ENCODE data around the gene SMARCA2.

- TF ChIP-seq REST (IDR thresholded peaks at IDR 0.05; ENCODE audit: low read depth) (no peak), YY1 (IDR thresholded peaks at IDR 0.05; ENCODE audit: low read depth) (0 out of 2 replicates have a peak, but pooled peaks have one; percentile 37)
These were observed 1.5 kb downstream of the SMARCA2 start for GRCh38 chr9:2016408-2017330.

All from Ishikawa (cell line).